ENCODE measurements around the gene STX5.

- TF ChIP-seq, protein P1, sequence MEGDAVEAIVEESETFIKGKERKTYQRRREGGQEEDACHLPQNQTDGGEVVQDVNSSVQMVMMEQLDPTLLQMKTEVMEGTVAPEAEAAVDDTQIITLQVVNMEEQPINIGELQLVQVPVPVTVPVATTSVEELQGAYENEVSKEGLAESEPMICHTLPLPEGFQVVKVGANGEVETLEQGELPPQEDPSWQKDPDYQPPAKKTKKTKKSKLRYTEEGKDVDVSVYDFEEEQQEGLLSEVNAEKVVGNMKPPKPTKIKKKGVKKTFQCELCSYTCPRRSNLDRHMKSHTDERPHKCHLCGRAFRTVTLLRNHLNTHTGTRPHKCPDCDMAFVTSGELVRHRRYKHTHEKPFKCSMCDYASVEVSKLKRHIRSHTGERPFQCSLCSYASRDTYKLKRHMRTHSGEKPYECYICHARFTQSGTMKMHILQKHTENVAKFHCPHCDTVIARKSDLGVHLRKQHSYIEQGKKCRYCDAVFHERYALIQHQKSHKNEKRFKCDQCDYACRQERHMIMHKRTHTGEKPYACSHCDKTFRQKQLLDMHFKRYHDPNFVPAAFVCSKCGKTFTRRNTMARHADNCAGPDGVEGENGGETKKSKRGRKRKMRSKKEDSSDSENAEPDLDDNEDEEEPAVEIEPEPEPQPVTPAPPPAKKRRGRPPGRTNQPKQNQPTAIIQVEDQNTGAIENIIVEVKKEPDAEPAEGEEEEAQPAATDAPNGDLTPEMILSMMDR (IDR thresholded peaks at IDR 0.05): no peak
- TF ChIP-seq EP300 (IDR thresholded peaks at IDR 0.05): no peak
Observed at GRCh38 chr11:62876712-62877111, 44.9 kb upstream of the STX5 start.

Measured in sigmoid colon (tissue), 4 donors.